GM23338 (cell line): ENCODE data around the gene OR5AU1.

ENCODE experiments used
- EZH2 ChIP-seq: fragments of 200-600 bp; sonication (generic); IDR thresholded peaks from one replicate; pipeline ENCODE4 v1.8.0; 2017; ENCODE audit warnings: antibody characterized with exemption, mild to moderate bottlenecking, low read depth; ENCODE audit not compliant: unreplicated experiment
- EZH2phosphoT487 ChIP-seq: fragments of 200-600 bp; sonication (generic); IDR thresholded peaks from one replicate; pipeline ENCODE4 v1.8.1; 2018; ENCODE audit warnings: antibody characterized with exemption; ENCODE audit not compliant: unreplicated experiment
- NANOG ChIP-seq: IDR thresholded peaks from 2 replicates; pipeline ENCODE4 v1.6.1; 2016; ENCODE audit warnings: antibody characterized with exemption, borderline replicate concordance
- POLR2AphosphoS5 ChIP-seq: IDR thresholded peaks from 2 replicates; pipeline ENCODE4 v1.6.1; 2016; ENCODE audit warnings: antibody characterized with exemption, low read depth
- STAT1 ChIP-seq: IDR thresholded peaks from one replicate; pipeline ENCODE4 v1.6.1; 2016; ENCODE audit warnings: antibody characterized with exemption; ENCODE audit not compliant: unreplicated experiment
- ZNF114 ChIP-seq: fragments of 250-450 bp; sonication (Bioruptor Pico); IDR thresholded peaks from 2 replicates; pipeline ENCODE4 v1.5.0; 2020; ENCODE audit warnings: mild to moderate bottlenecking, moderate library complexity
- TF ChIP-seq, protein P1 (sequence below), 2 experiments: fragments of 200-600 bp in 1 of 2; sonication (generic) in 1 of 2; conservative IDR thresholded peaks; 2 replicates each; pipeline versions ENCODE4 v1.5.1 to v1.6.1; 2016 to 2017; ENCODE audit warnings: antibody characterized with exemption in 2 of 2, low read depth in 2 of 2, mild to moderate bottlenecking in 2 of 2, moderate library complexity in 1 of 2
- TF ChIP-seq, protein P2 (sequence below): IDR thresholded peaks from one replicate; pipeline ENCODE4 v1.6.1; 2018; ENCODE audit warnings: antibody characterized with exemption; ENCODE audit not compliant: unreplicated experiment
- TF ChIP-seq, protein P3 (sequence below): IDR thresholded peaks from 2 replicates; pipeline ENCODE4 v1.6.1; 2016; ENCODE audit warnings: antibody characterized with exemption

DNA sequence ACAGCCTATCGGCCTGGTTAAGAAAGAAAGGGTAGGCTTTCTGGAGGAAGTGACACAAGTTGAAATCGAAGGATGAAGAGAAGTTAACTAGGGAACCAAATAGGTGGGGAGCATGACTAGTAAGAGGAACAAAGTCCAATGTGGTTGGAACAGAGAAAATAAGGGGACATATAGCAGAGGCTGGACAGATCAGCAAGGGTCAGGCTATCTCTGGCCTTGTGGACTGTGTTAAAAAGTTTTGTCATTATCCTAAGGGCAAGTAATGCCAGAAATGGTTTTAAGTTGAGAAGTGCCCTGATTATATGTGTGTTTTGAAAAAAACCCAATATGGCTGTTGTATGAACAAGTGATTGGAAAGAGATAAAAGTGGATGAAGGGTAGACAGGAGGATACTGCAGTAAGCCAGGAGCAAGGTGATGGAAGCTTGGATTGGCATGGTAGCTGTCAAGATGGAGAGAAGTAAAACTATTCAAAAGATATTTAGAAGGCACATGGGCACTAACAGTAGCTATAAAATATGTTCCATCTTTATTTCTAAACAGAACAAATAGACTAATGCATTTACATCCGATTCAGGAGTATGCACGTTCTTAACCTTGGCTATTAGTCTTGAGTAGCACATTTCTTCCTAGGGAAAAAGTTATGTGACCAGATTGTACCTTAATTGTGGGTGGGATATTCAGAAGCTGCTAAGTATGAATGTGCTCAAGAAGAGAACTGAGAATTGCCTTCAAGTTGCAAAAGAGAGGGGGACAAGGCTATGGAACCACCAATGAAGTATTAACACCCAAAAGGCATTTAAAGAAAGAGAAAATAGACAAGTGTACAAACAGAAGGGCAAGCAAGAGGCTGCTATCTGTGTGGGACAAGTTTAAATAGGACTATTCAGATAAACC is 46.8 kb upstream of the OR5AU1 start:
- TF ChIP-seq, protein P1, sequence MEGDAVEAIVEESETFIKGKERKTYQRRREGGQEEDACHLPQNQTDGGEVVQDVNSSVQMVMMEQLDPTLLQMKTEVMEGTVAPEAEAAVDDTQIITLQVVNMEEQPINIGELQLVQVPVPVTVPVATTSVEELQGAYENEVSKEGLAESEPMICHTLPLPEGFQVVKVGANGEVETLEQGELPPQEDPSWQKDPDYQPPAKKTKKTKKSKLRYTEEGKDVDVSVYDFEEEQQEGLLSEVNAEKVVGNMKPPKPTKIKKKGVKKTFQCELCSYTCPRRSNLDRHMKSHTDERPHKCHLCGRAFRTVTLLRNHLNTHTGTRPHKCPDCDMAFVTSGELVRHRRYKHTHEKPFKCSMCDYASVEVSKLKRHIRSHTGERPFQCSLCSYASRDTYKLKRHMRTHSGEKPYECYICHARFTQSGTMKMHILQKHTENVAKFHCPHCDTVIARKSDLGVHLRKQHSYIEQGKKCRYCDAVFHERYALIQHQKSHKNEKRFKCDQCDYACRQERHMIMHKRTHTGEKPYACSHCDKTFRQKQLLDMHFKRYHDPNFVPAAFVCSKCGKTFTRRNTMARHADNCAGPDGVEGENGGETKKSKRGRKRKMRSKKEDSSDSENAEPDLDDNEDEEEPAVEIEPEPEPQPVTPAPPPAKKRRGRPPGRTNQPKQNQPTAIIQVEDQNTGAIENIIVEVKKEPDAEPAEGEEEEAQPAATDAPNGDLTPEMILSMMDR (conservative IDR thresholded peaks at IDR 0.05; ENCODE audit: low read depth in 2 of 2) = no peak
- TF ChIP-seq, protein P2, sequence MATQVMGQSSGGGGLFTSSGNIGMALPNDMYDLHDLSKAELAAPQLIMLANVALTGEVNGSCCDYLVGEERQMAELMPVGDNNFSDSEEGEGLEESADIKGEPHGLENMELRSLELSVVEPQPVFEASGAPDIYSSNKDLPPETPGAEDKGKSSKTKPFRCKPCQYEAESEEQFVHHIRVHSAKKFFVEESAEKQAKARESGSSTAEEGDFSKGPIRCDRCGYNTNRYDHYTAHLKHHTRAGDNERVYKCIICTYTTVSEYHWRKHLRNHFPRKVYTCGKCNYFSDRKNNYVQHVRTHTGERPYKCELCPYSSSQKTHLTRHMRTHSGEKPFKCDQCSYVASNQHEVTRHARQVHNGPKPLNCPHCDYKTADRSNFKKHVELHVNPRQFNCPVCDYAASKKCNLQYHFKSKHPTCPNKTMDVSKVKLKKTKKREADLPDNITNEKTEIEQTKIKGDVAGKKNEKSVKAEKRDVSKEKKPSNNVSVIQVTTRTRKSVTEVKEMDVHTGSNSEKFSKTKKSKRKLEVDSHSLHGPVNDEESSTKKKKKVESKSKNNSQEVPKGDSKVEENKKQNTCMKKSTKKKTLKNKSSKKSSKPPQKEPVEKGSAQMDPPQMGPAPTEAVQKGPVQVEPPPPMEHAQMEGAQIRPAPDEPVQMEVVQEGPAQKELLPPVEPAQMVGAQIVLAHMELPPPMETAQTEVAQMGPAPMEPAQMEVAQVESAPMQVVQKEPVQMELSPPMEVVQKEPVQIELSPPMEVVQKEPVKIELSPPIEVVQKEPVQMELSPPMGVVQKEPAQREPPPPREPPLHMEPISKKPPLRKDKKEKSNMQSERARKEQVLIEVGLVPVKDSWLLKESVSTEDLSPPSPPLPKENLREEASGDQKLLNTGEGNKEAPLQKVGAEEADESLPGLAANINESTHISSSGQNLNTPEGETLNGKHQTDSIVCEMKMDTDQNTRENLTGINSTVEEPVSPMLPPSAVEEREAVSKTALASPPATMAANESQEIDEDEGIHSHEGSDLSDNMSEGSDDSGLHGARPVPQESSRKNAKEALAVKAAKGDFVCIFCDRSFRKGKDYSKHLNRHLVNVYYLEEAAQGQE = no peak
- TF ChIP-seq EZH2 = no peak
- TF ChIP-seq POLR2AphosphoS5 = no peak
- no peak for TF ChIP-seq EZH2phosphoT487
- no peak for TF ChIP-seq NANOG
- TF ChIP-seq STAT1 = no peak
- TF ChIP-seq, protein P3, sequence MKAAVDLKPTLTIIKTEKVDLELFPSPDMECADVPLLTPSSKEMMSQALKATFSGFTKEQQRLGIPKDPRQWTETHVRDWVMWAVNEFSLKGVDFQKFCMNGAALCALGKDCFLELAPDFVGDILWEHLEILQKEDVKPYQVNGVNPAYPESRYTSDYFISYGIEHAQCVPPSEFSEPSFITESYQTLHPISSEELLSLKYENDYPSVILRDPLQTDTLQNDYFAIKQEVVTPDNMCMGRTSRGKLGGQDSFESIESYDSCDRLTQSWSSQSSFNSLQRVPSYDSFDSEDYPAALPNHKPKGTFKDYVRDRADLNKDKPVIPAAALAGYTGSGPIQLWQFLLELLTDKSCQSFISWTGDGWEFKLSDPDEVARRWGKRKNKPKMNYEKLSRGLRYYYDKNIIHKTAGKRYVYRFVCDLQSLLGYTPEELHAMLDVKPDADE = no peak
- TF ChIP-seq ZNF114 = no peak
